ENCODE data around the gene ZNF764.

The ZNF764 gene

GRCh38 chr16:30557957-30558788 is at the start of gene ZNF764:
Gene ZNF764, minus strand, starts transcription at chr16:30558374. Its CDS starts 192 bp downstream, at chr16:30558182.
- TF ChIP-seq CTCF (IDR thresholded peaks at IDR 0.05), result no peak

DNA sequence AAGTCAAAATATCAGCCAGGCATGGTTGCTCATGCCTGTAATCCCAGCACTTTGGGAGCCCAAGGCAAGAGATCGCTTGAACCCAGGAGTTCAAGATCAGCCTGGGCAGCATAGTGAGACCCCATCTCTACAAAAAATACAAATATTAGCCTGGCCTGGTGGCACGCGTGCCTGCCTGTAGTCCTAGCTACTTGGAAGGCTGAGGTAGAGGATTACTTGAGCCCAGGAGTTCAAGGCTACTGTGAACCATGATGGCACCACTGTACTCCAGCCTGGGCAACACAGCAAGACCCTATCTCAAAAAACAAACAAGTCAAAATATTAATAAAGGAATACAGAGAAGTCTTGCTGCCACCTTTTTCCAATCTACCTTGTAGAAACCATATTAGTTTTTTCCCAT is 47.8 kb upstream of the ZNF764 start:
- no peak for TF ChIP-seq CTCF (IDR thresholded peaks at IDR 0.05)

DNA sequence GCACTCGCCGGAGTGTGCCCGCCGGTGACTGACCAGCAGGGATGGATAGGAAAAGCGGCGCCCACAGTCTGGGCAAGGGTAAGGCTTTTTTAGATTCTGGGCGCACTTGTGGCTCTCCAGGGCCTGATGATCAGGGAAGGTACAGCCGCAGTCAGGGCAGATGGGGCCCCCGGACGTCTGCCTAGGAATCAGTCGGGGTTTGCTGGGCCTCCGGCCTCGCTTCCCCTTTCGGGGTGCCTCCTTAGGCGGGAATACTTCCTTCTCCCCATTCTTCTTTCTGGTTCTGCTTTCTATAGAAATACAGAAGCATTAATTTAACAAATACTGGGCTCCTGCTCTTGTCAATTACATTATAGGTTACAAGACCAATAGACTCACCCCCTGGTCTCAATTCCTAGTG is 47.0 kb upstream of the ZNF764 start:
- TF ChIP-seq CTCF (IDR thresholded peaks at IDR 0.05), result no peak

DNA sequence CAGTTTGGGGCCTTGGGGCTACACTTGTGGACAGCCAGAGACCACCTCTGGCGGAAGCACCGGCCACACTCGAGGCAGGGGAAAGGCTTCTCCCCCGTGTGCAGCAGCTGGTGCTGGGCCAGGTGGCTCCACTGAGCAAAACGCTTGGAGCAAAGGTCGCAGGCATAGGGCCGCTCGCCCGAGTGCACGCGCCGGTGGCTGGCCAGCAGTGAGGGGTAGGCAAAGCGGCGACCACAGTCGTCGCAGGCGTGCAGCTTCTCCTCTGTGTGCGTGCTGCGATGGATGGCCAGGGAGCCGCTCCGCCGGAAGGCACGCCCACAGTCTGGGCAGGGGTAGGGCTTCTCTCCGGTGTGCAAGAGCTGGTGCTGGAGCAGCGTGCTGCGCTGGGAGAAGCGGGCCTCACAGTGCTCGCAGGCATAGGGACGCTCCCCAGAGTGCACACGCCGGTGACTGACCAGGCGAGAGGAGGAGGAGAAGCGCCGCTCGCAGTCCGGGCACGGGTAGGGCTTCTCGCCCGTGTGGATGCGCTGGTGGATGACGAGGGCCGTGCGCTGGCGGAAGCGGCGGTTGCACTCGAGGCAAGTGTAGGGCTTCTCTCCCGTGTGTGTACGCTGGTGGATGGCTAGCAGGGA is 46.3 kb upstream of the ZNF764 start:
- TF ChIP-seq CTCF (IDR thresholded peaks at IDR 0.05), result no peak

DNA sequence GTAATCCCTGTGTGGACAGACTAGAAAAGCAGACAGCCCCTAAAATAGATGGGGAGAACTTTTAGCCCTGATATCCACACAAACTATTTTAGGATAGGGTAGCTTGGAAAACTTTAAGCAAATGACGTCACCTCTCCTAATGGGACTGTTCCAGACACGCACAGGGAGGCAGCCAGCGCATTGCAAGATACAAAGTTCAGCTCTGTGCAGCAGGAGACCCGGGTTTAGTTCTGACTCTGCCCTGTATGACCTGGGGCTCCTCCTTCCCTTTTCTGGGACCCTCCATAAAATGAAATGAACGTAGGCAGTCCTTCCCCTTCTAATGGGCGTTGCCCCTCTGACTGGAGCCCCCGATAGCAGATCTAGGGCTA is 45.8 kb upstream of the ZNF764 start:
- TF ChIP-seq CTCF (IDR thresholded peaks at IDR 0.05), result no peak

DNA sequence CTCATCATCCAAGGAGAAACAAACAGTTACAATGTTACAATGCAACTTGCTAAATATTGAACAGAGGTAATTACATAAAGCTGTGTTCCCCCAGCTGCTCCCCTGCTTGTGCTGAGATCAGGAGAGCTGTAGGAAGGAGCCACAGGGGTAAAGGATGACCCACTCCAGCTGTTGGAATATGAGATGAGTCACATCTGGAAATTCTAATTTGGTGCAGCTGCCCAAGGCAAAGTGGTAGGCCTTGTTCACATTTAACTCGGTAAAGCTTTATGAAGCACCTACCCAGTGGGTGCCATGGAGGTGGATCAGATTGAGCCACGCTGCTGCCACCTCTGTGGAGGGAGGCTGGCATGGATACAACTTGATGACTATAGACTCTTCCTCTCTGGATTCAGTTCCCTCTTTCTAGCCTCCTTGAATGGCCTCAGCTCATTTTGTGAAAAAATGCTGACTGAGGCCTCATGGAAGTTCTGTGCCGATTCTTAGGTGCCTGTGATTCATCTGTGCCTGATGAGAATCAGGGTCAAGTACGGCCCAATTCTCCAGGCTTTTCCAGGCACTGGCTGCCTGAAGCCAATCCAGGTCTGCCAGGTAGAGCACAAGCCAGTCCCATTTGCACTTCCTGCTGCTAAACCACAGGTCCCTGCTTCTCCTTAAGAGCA is 44.6 kb upstream of the ZNF764 start:
- no peak for TF ChIP-seq CTCF (IDR thresholded peaks at IDR 0.05)

- no peak for TF ChIP-seq CTCF (IDR thresholded peaks at IDR 0.05)
Measured at GRCh38 chr16:30601966-30602365, 43.8 kb upstream of the ZNF764 start.

Measured in LNCAP (cell line).